Brain microvascular endothelial cell (primary cell): ENCODE results near the gene ISL1.

Experiments
- DNase-seq: peaks from one replicate; pipeline ENCODE4 v3.0.0-alpha.2; 2020
- H3K27ac ChIP-seq: fragments of 250-450 bp; sonication (Bioruptor Pico); 2 replicates; pipeline ENCODE4 v1.5.1; 2020; ENCODE audit warnings: mild to moderate bottlenecking, moderate library complexity
- H3K27me3 ChIP-seq: fragments of 250-450 bp; sonication (Bioruptor Pico); replicated peaks from 2 replicates; pipeline ENCODE4 v1.5.1; 2020; ENCODE audit warnings: mild to moderate bottlenecking
- H3K36me3 ChIP-seq: fragments of 250-450 bp; sonication (Bioruptor Pico); replicated peaks from 2 replicates; pipeline ENCODE4 v1.5.1; 2020; ENCODE audit warnings: mild to moderate bottlenecking
- H3K4me3 ChIP-seq: 2 replicates; pipeline ENCODE4 v1.5.1; 2011; ENCODE audit warnings: low read depth, mild to moderate bottlenecking, control low read depth, low read length, moderate library complexity
- in situ Hi-C: cut with HindIII; loops from 2 replicates; pipeline ENCODE4 v1.10.0; 2017; ENCODE audit warnings: low sequenced_read_pairs, low pct_ligation_motif_present
- TF ChIP-seq, protein P1 (sequence below): IDR thresholded peaks from 2 replicates; pipeline ENCODE4 v1.5.1; 2011; ENCODE audit warnings: low read depth, mild to moderate bottlenecking, moderate library complexity, low read length, control low read depth, inconsistent platforms; ENCODE audit errors: missing control alignments

ISL1 gene

GRCh38 chr5:51433052-51433710, 49.9 kb downstream of the ISL1 start:
- DNase-seq, result no peak
- in situ Hi-C loops, result no loop called here
- H3K27me3 ChIP-seq, result no peaks in the 10 kb centered on the region
- TF ChIP-seq, protein P1, sequence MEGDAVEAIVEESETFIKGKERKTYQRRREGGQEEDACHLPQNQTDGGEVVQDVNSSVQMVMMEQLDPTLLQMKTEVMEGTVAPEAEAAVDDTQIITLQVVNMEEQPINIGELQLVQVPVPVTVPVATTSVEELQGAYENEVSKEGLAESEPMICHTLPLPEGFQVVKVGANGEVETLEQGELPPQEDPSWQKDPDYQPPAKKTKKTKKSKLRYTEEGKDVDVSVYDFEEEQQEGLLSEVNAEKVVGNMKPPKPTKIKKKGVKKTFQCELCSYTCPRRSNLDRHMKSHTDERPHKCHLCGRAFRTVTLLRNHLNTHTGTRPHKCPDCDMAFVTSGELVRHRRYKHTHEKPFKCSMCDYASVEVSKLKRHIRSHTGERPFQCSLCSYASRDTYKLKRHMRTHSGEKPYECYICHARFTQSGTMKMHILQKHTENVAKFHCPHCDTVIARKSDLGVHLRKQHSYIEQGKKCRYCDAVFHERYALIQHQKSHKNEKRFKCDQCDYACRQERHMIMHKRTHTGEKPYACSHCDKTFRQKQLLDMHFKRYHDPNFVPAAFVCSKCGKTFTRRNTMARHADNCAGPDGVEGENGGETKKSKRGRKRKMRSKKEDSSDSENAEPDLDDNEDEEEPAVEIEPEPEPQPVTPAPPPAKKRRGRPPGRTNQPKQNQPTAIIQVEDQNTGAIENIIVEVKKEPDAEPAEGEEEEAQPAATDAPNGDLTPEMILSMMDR, result no peak
- no peaks in the 10 kb centered on the region for H3K36me3 ChIP-seq
- H3K27ac ChIP-seq, result no peak overlapping the region
- H3K4me3 ChIP-seq, result no peak overlapping the region

GRCh38 chr5:51439232-51439631, 56.0 kb downstream of the ISL1 start:
- Histone ChIP-seq H3K36me3 (no peaks in the 10 kb centered on the region), H3K4me3 (no peak overlapping the region), H3K27ac (no peak overlapping the region), H3K27me3 (no peaks in the 10 kb centered on the region)
- TF ChIP-seq, protein P1, result no peak
- DNase-seq, result no peak
- in situ Hi-C loops, result no loop called here
